WTC11 (cell line): Measurements from ENCODE around the gene MAP3K6. TPM values are rescaled to one million over a fixed set of nuclear protein-coding genes. Genes with fewer than 3 reads are reported as not detected.

ENCODE experiments used
- ATF3 ChIP-seq: sonication (generic); formaldehyde crosslinking; conservative IDR thresholded peaks from 2 replicates; pipeline ENCODE4 v1.8.1; 2022; ENCODE audit warnings: mild to moderate bottlenecking, missing genetic modification reagents
- CDX4 ChIP-seq: fragments of 250-450 bp; sonication (Bioruptor Pico); IDR thresholded peaks from 2 replicates; pipeline ENCODE4 v1.9.0; 2021; ENCODE audit warnings: moderate library complexity, mild to moderate bottlenecking, inconsistent platforms, borderline replicate concordance
- ELF4 ChIP-seq: sonication (generic); formaldehyde crosslinking; IDR thresholded peaks from 2 replicates; pipeline ENCODE4 v1.8.1; 2022; ENCODE audit warnings: low read depth, mild to moderate bottlenecking, moderate library complexity, missing genetic modification reagents
- EMX1 ChIP-seq: fragments of 250-450 bp; sonication (Bioruptor Pico); IDR thresholded peaks from 2 replicates; pipeline ENCODE4 v1.8.0; 2021; ENCODE audit warnings: mild to moderate bottlenecking
- FOXJ3 ChIP-seq: sonication (generic); formaldehyde crosslinking; IDR thresholded peaks from 2 replicates; pipeline ENCODE4 v1.9.0; 2021; ENCODE audit warnings: missing genetic modification reagents, mild to moderate bottlenecking, borderline replicate concordance
- HMGA2 ChIP-seq: fragments of 250-450 bp; sonication (Bioruptor Pico); IDR thresholded peaks from 2 replicates; pipeline ENCODE4 v1.4.0; 2021; ENCODE audit warnings: mild to moderate bottlenecking, moderate library complexity
- IRF2 ChIP-seq: sonication (generic); formaldehyde crosslinking; IDR thresholded peaks from 2 replicates; pipeline ENCODE4 v1.8.0; 2022; ENCODE audit warnings: low read depth, missing genetic modification reagents, borderline replicate concordance
- MYBL2 ChIP-seq: sonication (generic); formaldehyde crosslinking; IDR thresholded peaks from 2 replicates; pipeline ENCODE4 v1.8.1; 2023; ENCODE audit warnings: mild to moderate bottlenecking, moderate library complexity, missing genetic modification reagents
- NR3C1 ChIP-seq: sonication (generic); formaldehyde crosslinking; conservative IDR thresholded peaks from 2 replicates; pipeline ENCODE4 v1.8.1; 2023; ENCODE audit warnings: low read depth, mild to moderate bottlenecking, missing genetic modification reagents
- PRRX2 ChIP-seq: fragments of 250-450 bp; sonication (Bioruptor Pico); IDR thresholded peaks from 2 replicates; pipeline ENCODE4 v1.8.0; 2021; ENCODE audit warnings: mild to moderate bottlenecking
- RELA ChIP-seq: sonication (generic); formaldehyde crosslinking; IDR thresholded peaks from 2 replicates; pipeline ENCODE4 v1.8.1; 2022; ENCODE audit warnings: missing genetic modification reagents, mild to moderate bottlenecking, borderline replicate concordance
- SMAD3 ChIP-seq: sonication (generic); formaldehyde crosslinking; IDR thresholded peaks from 2 replicates; pipeline ENCODE4 v1.8.0; 2022; ENCODE audit warnings: missing genetic modification reagents, mild to moderate bottlenecking, borderline replicate concordance
- ZBTB43 ChIP-seq: sonication (generic); formaldehyde crosslinking; IDR thresholded peaks from 2 replicates; pipeline ENCODE4 v1.8.1; 2023; ENCODE audit warnings: mild to moderate bottlenecking, missing genetic modification reagents
- ZNF121 ChIP-seq: sonication (generic); formaldehyde crosslinking; IDR thresholded peaks from 2 replicates; pipeline ENCODE4 v1.8.0; 2023; ENCODE audit warnings: missing genetic modification reagents
- ZNF281 ChIP-seq: sonication (generic); formaldehyde crosslinking; IDR thresholded peaks from 2 replicates; pipeline ENCODE4 v1.8.0; 2023; ENCODE audit warnings: mild to moderate bottlenecking, missing genetic modification reagents
- ZNF396 ChIP-seq: fragments of 250-450 bp; sonication (Bioruptor Pico); IDR thresholded peaks from 2 replicates; pipeline ENCODE4 v1.8.0; 2021; ENCODE audit warnings: mild to moderate bottlenecking, moderate library complexity, borderline replicate concordance
- ZNF423 ChIP-seq: fragments of 250-450 bp; sonication (Bioruptor Pico); IDR thresholded peaks from 2 replicates; pipeline ENCODE4 v2.1.2; 2022; ENCODE audit warnings: mild to moderate bottlenecking, moderate library complexity
- total RNA-seq: library from RNA; stranded (reverse); gene quantifications from 3 replicates; pipeline ENCODE4 v1.2.3, GENCODE V29; 2021
- TF ChIP-seq, protein P1 (sequence below): sonication (generic); formaldehyde crosslinking; IDR thresholded peaks from 2 replicates; pipeline ENCODE4 v1.8.1; 2023; ENCODE audit warnings: mild to moderate bottlenecking, missing genetic modification reagents, borderline replicate concordance
- TF ChIP-seq, protein P2 (sequence below): fragments of 250-450 bp; sonication (Bioruptor Pico); IDR thresholded peaks from 2 replicates; pipeline ENCODE4 v1.8.0; 2021; ENCODE audit warnings: mild to moderate bottlenecking
- TF ChIP-seq, protein P3 (sequence below): sonication (generic); formaldehyde crosslinking; IDR thresholded peaks from 2 replicates; pipeline ENCODE4 v1.8.1; 2023; ENCODE audit warnings: mild to moderate bottlenecking, missing genetic modification reagents, moderate library complexity
- TF ChIP-seq, protein P4 (sequence below): sonication (generic); formaldehyde crosslinking; conservative IDR thresholded peaks from 2 replicates; pipeline ENCODE4 v1.8.1; 2023; ENCODE audit warnings: mild to moderate bottlenecking, low read depth, missing genetic modification reagents, moderate library complexity
- TF ChIP-seq, protein P5 (sequence below): fragments of 250-450 bp; sonication (Bioruptor Pico); IDR thresholded peaks from 2 replicates; pipeline ENCODE4 v1.9.0; 2021; ENCODE audit warnings: mild to moderate bottlenecking

The MAP3K6 gene
- total RNA-seq, 1 experiment from 2014 or later: 15.0 TPM

GRCh38 chr1:27349784-27350662 is 16.7 kb downstream of the MAP3K6 start (continued):
- TF ChIP-seq, protein P1, sequence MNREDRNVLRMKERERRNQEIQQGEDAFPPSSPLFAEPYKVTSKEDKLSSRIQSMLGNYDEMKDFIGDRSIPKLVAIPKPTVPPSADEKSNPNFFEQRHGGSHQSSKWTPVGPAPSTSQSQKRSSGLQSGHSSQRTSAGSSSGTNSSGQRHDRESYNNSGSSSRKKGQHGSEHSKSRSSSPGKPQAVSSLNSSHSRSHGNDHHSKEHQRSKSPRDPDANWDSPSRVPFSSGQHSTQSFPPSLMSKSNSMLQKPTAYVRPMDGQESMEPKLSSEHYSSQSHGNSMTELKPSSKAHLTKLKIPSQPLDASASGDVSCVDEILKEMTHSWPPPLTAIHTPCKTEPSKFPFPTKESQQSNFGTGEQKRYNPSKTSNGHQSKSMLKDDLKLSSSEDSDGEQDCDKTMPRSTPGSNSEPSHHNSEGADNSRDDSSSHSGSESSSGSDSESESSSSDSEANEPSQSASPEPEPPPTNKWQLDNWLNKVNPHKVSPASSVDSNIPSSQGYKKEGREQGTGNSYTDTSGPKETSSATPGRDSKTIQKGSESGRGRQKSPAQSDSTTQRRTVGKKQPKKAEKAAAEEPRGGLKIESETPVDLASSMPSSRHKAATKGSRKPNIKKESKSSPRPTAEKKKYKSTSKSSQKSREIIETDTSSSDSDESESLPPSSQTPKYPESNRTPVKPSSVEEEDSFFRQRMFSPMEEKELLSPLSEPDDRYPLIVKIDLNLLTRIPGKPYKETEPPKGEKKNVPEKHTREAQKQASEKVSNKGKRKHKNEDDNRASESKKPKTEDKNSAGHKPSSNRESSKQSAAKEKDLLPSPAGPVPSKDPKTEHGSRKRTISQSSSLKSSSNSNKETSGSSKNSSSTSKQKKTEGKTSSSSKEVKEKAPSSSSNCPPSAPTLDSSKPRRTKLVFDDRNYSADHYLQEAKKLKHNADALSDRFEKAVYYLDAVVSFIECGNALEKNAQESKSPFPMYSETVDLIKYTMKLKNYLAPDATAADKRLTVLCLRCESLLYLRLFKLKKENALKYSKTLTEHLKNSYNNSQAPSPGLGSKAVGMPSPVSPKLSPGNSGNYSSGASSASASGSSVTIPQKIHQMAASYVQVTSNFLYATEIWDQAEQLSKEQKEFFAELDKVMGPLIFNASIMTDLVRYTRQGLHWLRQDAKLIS (CRISPR knock-in tag): no peak
- no peak; the same call in none of the 2 replicates for TF ChIP-seq EMX1 (CRISPR knock-in tag)
- peak; percentile 34; the same call in 1 of the 2 replicates for TF ChIP-seq ZNF121
- TF ChIP-seq NR3C1 (CRISPR knock-in tag): no peak
- peak; percentile 94 for TF ChIP-seq ZBTB43
- TF ChIP-seq FOXJ3 (CRISPR knock-in tag): no peak
- TF ChIP-seq CDX4 (CRISPR knock-in tag): no peak
- TF ChIP-seq HMGA2 (CRISPR knock-in tag): no peak
- peak; percentile 39 for TF ChIP-seq ZNF281 (CRISPR knock-in tag)
- TF ChIP-seq IRF2 (CRISPR knock-in tag): peak; percentile 88; the same call in 1 of the 2 replicates
- TF ChIP-seq, protein P2, sequence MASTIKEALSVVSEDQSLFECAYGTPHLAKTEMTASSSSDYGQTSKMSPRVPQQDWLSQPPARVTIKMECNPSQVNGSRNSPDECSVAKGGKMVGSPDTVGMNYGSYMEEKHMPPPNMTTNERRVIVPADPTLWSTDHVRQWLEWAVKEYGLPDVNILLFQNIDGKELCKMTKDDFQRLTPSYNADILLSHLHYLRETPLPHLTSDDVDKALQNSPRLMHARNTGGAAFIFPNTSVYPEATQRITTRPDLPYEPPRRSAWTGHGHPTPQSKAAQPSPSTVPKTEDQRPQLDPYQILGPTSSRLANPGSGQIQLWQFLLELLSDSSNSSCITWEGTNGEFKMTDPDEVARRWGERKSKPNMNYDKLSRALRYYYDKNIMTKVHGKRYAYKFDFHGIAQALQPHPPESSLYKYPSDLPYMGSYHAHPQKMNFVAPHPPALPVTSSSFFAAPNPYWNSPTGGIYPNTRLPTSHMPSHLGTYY (CRISPR knock-in tag): no peak
- TF ChIP-seq, protein P3, sequence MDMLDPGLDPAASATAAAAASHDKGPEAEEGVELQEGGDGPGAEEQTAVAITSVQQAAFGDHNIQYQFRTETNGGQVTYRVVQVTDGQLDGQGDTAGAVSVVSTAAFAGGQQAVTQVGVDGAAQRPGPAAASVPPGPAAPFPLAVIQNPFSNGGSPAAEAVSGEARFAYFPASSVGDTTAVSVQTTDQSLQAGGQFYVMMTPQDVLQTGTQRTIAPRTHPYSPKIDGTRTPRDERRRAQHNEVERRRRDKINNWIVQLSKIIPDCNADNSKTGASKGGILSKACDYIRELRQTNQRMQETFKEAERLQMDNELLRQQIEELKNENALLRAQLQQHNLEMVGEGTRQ (CRISPR knock-in tag): peak; percentile 88
- TF ChIP-seq ELF4 (CRISPR knock-in tag): peak; percentile 84
- TF ChIP-seq, protein P4, sequence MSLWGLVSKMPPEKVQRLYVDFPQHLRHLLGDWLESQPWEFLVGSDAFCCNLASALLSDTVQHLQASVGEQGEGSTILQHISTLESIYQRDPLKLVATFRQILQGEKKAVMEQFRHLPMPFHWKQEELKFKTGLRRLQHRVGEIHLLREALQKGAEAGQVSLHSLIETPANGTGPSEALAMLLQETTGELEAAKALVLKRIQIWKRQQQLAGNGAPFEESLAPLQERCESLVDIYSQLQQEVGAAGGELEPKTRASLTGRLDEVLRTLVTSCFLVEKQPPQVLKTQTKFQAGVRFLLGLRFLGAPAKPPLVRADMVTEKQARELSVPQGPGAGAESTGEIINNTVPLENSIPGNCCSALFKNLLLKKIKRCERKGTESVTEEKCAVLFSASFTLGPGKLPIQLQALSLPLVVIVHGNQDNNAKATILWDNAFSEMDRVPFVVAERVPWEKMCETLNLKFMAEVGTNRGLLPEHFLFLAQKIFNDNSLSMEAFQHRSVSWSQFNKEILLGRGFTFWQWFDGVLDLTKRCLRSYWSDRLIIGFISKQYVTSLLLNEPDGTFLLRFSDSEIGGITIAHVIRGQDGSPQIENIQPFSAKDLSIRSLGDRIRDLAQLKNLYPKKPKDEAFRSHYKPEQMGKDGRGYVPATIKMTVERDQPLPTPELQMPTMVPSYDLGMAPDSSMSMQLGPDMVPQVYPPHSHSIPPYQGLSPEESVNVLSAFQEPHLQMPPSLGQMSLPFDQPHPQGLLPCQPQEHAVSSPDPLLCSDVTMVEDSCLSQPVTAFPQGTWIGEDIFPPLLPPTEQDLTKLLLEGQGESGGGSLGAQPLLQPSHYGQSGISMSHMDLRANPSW (CRISPR knock-in tag): no peak
- peak; percentile 88; the same call in 1 of the 2 replicates for TF ChIP-seq RELA (CRISPR knock-in tag)
- no peak for TF ChIP-seq ZNF423 (CRISPR knock-in tag)
- TF ChIP-seq MYBL2 (CRISPR knock-in tag): peak; percentile 91; the same call in 1 of the 2 replicates
- TF ChIP-seq PRRX2: peak; percentile 82; the same call in 1 of the 2 replicates
- no peak for TF ChIP-seq ZNF396 (CRISPR knock-in tag)
- TF ChIP-seq, protein P5, sequence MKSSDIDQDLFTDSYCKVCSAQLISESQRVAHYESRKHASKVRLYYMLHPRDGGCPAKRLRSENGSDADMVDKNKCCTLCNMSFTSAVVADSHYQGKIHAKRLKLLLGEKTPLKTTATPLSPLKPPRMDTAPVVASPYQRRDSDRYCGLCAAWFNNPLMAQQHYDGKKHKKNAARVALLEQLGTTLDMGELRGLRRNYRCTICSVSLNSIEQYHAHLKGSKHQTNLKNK (CRISPR knock-in tag): no peak
- TF ChIP-seq ATF3 (CRISPR knock-in tag): no peak
- TF ChIP-seq SMAD3 (CRISPR knock-in tag): peak; percentile 93
